NK-92 treated with Interleukin-12 subunit alpha and Interleukin-12 subunit beta, amount 100 ng/mL, for 24 hours (cell line): ENCODE data around the gene MYO16.
A peak's percentile ranks its signal among the peaks of the same experiment; 100 is the strongest.

Experiments
- DNase-seq: peaks from one replicate; lab custom pipeline; 2025; lab: John Stamatoyannopoulos, UW

MYO16 gene

GRCh38 chr13:109126891-109127641 is 497.7 kb downstream of the MYO16 start:
- no peak for DNase-seq

GRCh38 chr13:109128121-109128520 is 498.7 kb downstream of the MYO16 start:
- DNase-seq = no peak

DNA sequence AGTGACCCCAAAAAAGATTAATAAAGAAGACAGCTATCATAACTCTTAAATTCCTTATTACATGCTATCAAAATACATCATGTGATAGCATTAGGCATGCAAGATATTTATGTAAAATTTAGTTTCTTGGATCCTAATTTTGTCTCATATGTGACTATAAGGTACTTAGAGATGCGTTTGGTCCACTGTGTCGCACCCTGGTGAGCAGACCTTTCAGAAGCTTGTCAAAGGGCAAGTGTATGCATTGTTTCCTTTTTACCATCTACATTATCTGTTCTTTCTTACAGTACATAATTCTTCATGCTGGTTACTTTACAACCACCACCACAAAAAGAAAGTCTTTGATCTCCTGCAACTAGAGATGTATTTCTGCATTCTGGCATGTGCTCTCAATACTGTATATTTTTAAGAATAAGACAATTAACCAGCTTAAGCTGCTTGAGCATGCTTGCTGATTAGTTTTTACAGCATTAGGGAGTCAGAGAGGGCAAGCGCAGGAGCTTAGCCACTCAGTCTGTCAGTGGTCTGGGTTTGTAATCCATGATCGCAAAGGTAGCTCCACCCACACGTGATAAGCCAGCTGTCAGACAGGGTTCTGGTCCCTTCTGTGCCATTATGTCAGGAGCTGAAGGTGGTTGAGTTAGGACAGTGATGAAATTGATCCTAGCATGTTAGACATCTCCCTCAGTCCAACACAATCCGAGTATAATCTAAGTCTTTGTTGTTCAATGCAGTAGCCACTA is 500.9 kb downstream of the MYO16 start:
- DNase-seq = no peak

GRCh38 chr13:109131698-109132257 is 502.4 kb downstream of the MYO16 start:
- no peak for DNase-seq

- no peak for DNase-seq
Measured at GRCh38 chr13:109135018-109135417, 505.6 kb downstream of the MYO16 start.

GRCh38 chr13:109136873-109137272 is 507.5 kb downstream of the MYO16 start:
- DNase-seq = no peak

GRCh38 chr13:109139346-109139745 is 509.9 kb downstream of the MYO16 start:
- DNase-seq = no peak

- no peak for DNase-seq
Measured at GRCh38 chr13:109140054-109140453, 510.6 kb downstream of the MYO16 start.

GRCh38 chr13:109140479-109141349 is 511.3 kb downstream of the MYO16 start:
- no peak for DNase-seq

DNA sequence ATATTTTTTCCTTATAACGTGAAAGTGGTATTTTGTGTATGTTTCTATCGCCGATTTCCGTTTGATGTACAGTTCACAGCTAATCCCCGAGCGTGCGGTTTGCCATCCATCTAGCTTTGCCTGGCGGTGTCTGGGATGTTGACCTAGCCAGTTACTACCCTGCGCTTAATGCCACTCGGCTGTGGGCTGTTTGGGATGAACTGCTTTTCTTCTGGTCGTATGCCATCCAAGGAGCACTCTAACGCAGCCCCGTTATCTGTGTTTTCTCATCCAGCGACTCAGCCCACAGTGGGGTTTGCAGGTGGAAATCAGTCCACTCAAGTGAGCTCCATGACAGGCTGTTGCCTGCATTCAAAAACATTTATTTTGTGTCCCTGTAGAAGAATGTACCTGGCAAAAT is 512.3 kb downstream of the MYO16 start:
- no peak for DNase-seq

- no peak for DNase-seq
Measured at GRCh38 chr13:109144693-109145437, 515.5 kb downstream of the MYO16 start.

DNA sequence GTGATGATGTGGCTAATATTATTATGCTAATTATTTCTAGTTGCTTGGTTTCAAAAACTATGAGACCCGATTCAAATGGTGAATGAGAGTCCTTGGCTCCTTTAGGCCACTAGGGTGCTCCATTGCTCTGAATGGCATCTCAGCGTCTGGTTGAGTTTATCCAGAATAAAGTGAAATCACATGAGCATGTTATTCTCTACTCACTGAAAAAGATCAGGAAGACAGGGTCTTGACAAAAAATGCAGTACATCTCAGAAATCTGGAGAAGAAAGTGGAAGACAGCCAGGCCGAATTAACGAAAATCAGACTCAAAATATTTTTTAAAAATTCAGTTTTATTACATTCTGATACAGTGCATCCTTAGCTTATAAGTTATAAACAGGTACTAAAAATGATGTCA is 516.2 kb downstream of the MYO16 start:
- no peak for DNase-seq

DNA sequence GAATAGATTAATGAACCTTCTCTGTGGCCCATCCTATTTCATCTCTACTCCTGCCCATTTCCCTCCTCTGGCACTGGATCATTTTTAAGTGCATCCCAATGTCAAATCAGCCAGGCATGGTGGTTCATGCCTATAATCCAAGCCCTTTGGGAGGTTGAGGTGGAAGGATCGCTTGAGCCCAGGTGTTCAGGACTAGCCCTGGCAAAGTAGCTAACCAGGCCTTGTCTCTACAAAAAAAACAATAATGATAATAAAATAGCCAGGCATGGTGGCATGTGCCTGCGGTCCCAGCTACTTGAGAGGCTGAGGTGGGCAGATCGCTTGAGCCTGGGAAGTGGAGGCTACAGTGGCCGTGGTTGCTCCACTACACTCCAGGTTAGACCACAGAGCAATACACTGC is 517.0 kb downstream of the MYO16 start:
- DNase-seq = no peak

GRCh38 chr13:109146912-109147647 is 517.7 kb downstream of the MYO16 start:
- DNase-seq = no peak

DNA sequence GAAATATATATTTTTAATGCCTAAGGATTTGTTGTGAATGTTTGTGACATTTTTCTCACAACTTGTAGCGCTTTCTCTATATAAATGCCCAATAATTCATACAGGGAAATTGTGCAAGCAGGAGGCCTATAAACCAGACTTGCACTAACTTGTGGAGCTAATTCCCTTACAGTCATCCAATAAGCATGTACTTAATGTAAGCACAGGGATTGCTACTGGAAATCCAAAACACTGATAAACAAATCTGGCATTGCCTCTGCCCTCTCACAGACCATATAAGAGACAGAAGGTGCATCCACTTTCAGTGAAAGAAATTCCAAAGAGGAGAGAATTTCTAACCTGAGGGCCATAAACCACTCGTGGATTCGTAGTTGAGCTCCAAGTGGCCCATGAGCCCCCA is 518.8 kb downstream of the MYO16 start:
- DNase-seq = no peak

DNA sequence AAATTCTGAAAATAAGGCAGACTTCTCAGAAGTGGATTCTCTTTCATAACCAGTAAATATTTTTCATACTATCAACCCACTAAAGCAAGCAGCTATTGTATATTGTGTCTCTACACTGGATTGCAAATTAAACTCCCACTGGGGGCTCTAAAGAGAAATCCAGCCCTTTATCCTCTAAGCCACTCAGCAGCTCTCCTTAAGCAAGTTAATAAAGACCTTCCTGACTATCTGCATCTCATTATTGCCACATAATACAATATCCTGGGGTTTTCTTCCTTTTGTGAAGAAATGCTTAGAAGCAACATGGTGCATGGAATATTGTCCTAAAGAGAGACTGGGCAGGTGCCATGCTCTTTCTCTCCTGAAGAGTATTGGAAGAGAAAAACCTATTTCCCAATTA is 521.3 kb downstream of the MYO16 start:
- no peak for DNase-seq

DNA sequence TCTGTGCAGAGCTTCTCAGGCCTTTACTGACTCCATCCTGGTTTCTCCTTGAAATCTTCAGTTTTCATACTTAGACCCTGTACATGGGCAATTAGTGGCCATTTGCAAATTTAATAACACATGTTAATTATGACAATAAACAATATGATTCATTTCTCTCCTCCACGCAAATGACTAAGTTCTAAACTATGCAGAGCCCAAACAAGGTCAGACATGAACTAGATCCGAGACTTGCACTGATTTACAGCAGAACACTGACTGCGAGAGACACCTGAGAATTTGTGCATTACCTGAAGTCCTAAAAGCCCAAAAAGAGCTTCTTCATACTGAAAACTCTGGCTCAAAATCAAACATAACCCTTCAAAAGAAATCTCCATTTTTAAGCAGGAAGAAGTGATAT is 521.8 kb downstream of the MYO16 start:
- no peak for DNase-seq

- DNase-seq = no peak
Measured at GRCh38 chr13:109151696-109152095, 522.3 kb downstream of the MYO16 start.

- no peak for DNase-seq
Measured at GRCh38 chr13:109152311-109152820, 523.0 kb downstream of the MYO16 start.

- no peak for DNase-seq
Measured at GRCh38 chr13:109152941-109153340, 523.5 kb downstream of the MYO16 start.

DNA sequence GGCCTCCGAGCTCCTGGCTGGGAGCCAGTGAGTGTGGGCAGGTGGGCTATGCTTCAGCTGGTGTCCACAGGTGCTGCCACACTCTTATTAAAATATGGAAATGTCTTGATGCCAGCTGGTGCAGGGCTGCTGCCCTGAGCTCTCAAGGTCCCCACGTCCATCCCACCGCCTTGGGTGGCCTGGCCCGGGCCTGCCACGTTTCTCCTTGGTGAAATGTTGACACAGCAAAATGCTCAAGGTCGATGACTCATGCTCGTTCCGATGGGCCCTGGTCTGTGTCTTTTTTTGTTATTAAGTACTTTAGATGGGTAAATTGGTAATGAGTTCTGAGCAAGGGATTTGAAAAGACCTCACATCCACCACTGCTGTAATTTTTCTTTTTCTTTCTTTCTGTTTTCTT is 524.7 kb downstream of the MYO16 start:
- DNase-seq = peak; percentile 20
